ENCODE measurements around the gene ANK3.
A peak's percentile ranks its signal among the peaks of the same experiment; 100 is the strongest.
"Not testable (repeated sequence)": the region's sequence is repeated elsewhere in the genome, so short reads cannot be mapped to it uniquely, and the experiment has no call there.

Gene ANK3

DNA sequence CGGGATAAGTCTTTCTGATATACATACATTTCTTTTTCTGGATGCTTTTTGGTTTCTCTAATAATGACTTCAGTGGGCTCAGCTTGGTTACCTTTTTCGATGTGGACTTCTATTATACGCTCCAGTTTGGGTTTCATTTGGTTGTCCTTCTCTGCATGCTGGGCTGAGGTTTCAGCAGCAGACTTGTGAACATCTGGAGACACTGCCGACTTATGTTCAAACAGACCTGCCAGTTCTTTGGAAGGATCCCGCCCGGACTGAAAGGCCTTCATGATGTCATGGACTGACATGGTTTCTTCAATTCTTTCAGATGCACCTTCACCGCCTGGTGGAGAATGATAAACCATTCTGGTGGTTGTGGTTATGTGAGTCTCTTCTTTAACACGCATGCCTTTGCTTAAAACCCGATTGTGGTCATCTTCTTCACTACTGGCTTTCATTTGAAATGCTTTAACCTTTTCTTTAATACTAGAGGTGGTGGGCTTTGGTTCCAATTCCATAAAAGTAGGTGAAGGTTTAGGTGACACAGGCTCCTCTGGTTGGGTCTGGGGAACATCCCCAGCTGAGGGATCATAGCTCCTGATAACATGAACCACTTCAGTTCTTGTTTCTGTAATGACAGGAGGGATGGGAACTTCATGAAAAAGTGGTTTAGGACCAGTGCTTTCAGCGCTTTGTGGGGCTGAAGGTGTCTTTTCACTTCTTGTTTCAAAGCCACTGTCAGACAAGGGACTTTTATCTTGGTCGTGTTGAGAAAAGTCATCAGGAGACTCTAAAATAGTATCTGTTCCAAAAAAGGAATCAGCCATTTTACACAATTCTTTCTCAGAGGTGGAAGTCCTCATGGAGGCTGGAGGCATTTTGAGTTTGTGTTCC lies 315.7 kb downstream of the ANK3 start:
- no peak for DNase-seq

GRCh38 chr10:60073397-60073780 lies 316.3 kb downstream of the ANK3 start:
- DNase-seq = no peak

DNA sequence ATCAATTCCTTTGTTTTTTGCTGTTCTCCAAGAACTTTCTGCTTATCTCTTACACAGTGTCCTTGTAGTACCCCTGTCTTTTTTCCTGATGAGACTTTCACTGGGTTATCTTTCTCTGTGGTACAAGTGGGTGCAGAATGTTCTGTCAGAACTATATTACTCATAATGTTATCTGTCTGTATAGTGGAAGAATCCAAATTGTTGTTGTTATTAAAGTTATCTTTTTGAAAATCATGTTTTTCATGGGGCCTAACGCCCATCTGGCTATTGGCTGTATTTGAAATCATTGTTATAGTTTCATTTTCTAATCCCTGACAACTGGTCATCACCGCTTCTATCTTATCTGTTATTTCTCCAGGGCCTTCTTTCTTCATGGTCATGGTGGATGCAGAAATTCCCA lies 320.4 kb downstream of the ANK3 start:
- DNase-seq = no peak

GRCh38 chr10:60050366-60050765 lies 339.3 kb downstream of the ANK3 start:
- DNase-seq = no peak

DNA sequence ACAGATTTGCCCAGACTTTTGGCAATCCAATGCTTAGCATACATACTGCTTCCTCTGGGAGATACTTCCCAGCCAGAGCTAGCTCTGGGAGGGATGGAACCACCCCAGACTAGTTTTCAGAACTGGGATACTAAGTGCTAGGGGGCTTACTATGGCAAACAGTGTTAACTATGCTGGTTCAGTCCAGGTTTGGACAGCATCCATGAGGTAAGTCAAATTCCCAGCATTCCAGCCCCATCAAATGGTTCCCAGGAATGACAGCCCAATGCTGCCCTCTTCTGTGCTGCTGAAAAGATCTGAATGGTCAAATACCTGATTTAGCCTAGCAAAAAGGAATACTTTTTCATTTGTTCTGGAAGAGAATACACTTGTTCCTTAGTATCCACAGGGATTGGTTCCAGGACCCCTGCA lies 341.6 kb downstream of the ANK3 start:
- peak; percentile 1 for DNase-seq

GRCh38 chr10:60045571-60045970 lies 344.1 kb downstream of the ANK3 start:
- no peak for DNase-seq

DNA sequence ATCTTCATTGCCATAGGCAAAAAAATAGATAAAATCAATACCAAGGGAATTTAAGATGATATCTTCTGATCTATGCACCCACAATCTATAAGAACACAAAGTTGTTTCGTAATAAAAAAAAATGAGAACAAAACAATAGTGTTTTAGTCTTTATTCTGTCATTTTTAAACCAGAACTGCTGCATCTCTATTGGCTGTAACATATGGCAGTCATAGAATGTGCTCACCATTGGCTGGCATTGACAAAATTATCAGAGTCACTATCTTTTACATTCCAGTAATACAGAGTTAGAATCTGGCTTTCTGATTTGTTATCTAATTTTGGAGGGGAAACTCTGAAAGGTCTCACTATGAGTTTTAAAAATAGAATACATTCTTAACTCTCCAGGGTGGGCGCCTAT lies 344.7 kb downstream of the ANK3 start:
- no peak for DNase-seq

- DNase-seq = no peak
These were observed 345.4 kb downstream of the ANK3 start for GRCh38 chr10:60044242-60044641.

GRCh38 chr10:60043561-60044241 lies 346.0 kb downstream of the ANK3 start:
- no peak for DNase-seq

GRCh38 chr10:60042914-60043313 lies 346.8 kb downstream of the ANK3 start:
- DNase-seq = no peak

- DNase-seq = peak; percentile 27
These were observed 347.4 kb downstream of the ANK3 start for GRCh38 chr10:60042262-60042661.

DNA sequence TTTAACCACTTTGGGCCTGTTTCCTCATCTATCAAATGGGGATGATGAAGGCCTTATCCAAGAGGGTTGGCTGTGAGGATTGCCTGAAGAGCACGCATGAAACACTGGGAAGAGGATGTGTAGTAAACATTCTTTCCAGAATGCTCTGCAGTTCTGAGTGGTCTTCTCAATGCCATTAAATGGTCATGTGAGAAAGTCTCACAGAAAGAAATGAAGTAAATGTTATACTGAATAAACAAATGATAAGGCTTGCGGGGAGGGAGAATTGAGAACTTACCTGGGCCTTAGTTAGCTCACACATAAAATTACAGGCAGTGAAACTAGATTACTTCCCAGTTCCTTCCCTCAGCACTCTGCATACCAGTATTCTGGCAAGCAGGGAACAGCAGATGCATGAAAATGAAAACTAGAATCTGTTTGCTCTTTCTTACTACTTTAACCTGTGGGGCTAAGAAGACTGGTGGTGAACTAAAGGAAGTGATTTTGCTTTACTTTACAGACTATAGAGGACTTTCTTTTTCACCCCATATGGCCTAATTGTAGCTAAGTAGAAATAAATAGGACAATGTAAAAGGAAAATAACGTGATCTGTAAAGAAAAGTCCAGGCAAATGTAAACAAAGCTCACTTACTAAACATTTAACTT lies 348.1 kb downstream of the ANK3 start:
- no peak for DNase-seq

DNA sequence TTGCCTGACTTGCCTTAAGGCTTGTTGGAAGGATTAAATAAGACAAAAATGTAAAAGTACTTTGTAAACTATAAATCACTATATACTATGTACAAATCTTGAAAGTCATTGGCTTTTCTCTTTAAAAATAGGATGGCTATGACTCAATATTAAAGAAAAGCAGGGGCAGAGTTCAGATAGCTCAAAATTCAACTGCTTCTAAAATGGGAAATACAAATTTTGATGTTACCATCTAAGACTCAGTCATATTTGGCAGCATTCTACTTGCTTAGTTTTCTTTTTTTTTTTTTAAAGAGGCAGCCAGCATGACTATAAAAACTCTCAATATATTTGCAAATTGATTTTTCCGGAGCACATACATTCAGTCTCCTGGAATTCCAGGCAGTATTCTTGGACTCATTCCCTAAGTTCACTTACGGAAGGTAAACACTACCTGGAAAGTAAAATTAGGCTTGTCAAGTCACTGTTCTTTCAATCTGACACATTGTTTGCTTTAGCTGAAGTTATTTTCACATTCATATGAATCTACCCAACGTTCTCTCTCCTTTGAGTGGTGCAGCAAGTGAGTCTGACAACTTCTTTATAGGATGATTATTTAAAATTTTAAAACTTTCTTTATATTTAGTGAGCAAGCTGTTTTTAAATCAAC lies 349.5 kb downstream of the ANK3 start:
- DNase-seq = no peak

DNA sequence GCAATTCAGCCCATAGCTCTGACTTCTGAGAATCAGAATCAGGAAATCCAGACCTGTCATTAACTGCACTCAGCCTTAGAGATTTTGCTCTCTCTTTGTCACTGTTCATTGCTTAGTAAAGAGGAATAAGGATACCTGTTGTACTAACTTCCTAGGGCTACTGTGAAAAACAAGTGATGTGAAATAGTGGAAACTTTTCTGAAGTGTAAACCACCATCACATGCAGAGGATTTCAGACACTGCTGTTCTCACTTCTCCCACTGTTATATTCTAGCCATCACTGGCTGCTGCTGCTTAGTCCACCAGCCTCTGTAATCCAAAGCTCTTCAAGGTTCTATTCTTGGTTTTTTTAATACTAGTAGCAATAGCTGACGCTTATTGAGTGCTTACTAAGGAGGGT lies 353.7 kb downstream of the ANK3 start:
- DNase-seq = no peak

DNA sequence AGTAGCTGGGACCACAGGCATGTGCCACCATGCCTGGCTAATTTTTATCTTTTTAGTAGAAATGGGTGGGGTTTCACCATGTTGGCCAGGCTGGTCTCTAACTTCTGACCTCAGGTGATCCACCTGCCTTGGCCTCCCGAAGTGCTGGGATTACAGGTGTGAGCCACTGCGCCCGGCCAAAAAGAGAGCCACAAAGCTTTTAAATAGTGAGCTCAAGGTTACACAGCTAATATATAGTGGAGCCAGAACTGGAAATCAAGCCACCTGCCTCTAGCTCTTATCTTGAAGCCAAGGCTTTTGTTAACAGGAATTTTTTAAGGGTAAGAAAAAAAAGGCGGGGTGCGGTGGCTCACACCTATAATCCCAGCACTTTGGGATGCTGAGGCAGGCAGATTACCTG lies 354.3 kb downstream of the ANK3 start:
- DNase-seq = not testable (repeated sequence)

DNA sequence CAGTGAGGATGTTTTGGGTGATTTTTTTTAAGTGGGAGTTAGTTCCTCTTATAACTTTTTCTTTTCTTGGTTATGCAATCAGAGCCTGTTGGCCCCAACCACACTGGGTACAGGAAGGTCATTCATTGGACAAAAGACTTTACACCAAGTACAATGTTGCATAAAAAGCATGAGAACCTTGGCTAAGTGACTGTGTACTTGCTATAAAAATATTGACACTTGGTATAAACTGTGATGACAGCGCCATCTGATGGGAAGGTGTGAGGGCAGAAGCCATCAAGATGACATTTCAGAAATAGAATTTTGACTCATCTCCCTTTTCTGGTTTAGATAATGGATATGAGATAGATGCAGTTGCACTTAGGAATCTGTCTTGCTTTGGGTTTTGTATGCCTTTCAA lies 357.0 kb downstream of the ANK3 start:
- peak; percentile 10 for DNase-seq

DNA sequence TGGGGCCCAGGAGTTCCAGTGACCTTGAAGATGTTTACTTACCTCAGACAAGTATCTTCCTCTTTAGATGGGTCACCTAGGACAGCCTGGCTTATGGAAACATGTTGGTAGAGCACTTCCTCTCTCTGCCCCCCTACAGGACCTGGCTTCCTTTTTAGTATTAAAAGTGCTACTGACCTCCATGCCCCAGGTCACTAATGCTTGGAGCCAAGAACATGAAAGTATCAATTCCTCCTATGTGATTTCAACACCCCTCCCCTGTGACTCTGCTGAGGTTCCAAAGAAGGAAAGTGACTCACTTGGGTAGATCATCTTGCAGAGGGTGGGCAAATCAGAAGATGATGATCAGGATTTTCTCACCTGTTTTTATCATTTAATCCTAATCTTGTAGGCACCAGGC lies 358.0 kb downstream of the ANK3 start:
- DNase-seq = no peak

DNA sequence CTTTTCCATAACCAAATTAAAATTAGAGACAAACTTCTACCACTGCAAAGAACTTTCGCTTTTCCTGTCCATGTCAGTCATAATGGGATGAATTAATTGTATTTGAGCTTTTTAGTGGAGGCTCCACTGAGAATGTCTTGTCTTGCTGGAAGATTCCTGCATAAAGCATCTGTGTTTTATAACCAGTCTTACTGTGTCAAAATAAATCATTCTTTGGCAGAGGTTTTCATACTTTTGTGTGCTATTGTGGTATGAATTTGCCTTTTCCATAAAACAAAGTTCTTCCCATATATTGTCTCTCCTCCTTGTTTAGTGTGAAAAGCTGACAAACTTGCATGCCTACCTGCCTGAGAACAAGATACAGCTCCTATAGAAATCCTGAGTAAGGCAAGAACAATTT lies 358.5 kb downstream of the ANK3 start:
- DNase-seq = no peak

GRCh38 chr10:60029475-60029874 lies 360.2 kb downstream of the ANK3 start:
- no peak for DNase-seq

DNA sequence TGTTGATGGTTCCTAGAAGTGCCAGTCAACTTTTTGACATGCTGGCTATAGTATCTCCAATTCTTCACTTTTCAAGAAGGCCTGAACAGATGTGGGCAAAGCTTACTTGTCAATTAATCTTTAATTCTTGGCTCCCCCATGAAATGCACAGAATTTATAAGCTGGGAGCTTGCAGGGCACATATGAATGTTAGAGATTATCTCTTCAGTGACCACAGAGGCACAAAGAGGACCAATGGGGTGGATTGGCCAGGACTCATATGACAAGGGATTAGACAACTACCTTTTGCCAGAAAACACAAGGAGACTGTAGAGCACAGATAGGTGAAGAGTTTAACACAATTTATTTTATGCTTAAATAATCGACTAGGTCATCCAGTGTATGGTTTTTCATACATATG lies 361.6 kb downstream of the ANK3 start:
- no peak for DNase-seq

DNA sequence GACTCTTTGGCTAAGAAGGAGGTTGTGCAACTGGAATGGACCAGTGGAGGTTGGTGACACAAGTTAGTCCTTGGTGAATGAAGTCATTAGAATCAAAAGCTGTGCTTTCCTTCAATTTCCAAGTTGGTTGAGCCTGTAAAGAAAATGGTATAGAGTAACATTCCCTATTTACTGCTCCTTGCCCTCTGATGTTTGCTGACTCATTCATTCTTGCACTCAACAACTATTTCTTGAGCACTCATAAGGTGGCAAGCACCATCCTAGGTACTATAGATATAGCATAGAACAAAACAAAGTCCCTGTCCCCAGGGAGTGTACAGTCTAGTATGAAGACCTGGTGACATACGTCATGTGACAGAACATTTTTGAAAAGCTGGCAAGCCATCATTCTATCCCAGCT lies 364.4 kb downstream of the ANK3 start:
- DNase-seq = no peak

- DNase-seq = no peak
These were observed 365.2 kb downstream of the ANK3 start for GRCh38 chr10:60024506-60024905.

- no peak for DNase-seq
These were observed 366.4 kb downstream of the ANK3 start for GRCh38 chr10:60023155-60023877.
